WTC11 (cell line): ENCODE results near the gene NELL1. TPM values are rescaled to one million over a fixed set of nuclear protein-coding genes. Genes with fewer than 3 reads are reported as not detected.

Source experiments
- ATAC-seq: fragments of 200-7000 bp; cut with Tn5 transposase; 2 replicates; pipeline ENCODE4 v1.10.0; 2021; ENCODE audit warnings: mild to moderate bottlenecking, moderate library complexity
- CTCF ChIA-PET: fragments of 300-600 bp; sonication (Branson Sonifier 250); formaldehyde crosslinking; loops from one replicate; lab custom pipeline; 2021; ENCODE audit warnings: antibody characterized with exemption; lab: Charles Lee
- POLR2A ChIA-PET: fragments of 350-600 bp; sonication (Branson Sonifier 250); formaldehyde crosslinking; loops from one replicate; lab custom pipeline; 2021; ENCODE audit warnings: antibody characterized with exemption; lab: Charles Lee
- DNase-seq: peaks from one replicate; pipeline ENCODE4 v3.0.0; 2021; ENCODE audit warnings: low spot score
- H3K27ac Mint-ChIP-seq: 2 replicates; pipeline ENCODE4 v1.8.0; 2021; ENCODE audit warnings: mixed read lengths
- H3K27me3 Mint-ChIP-seq: 2 replicates; pipeline ENCODE4 v1.8.0; 2021; ENCODE audit warnings: low read depth, mild to moderate bottlenecking, moderate library complexity, mixed read lengths
- H3K36me3 Mint-ChIP-seq: 2 replicates; pipeline ENCODE4 v1.8.0; 2021; ENCODE audit warnings: mixed read lengths
- H3K4me1 Mint-ChIP-seq: 2 replicates; pipeline ENCODE4 v1.8.0; 2022; ENCODE audit warnings: mixed read lengths
- H3K4me3 Mint-ChIP-seq: 2 replicates; pipeline ENCODE4 v1.8.0; 2021; ENCODE audit warnings: mild to moderate bottlenecking, moderate library complexity, mixed read lengths
- H3K9me3 Mint-ChIP-seq: 2 replicates; pipeline ENCODE4 v1.8.0; 2021; ENCODE audit warnings: mixed read lengths
- CREM ChIP-seq: sonication (generic); formaldehyde crosslinking; IDR thresholded peaks from 2 replicates; pipeline ENCODE4 v1.8.1; 2022; ENCODE audit warnings: mild to moderate bottlenecking, missing genetic modification reagents, moderate library complexity
- ELF4 ChIP-seq: sonication (generic); formaldehyde crosslinking; IDR thresholded peaks from 2 replicates; pipeline ENCODE4 v1.8.1; 2022; ENCODE audit warnings: low read depth, mild to moderate bottlenecking, moderate library complexity, missing genetic modification reagents
- EMX1 ChIP-seq: fragments of 250-450 bp; sonication (Bioruptor Pico); IDR thresholded peaks from 2 replicates; pipeline ENCODE4 v1.8.0; 2021; ENCODE audit warnings: mild to moderate bottlenecking
- FOXP1 ChIP-seq: sonication (generic); formaldehyde crosslinking; IDR thresholded peaks from 2 replicates; pipeline ENCODE4 v1.8.0; 2022; ENCODE audit warnings: missing genetic modification reagents, mild to moderate bottlenecking, moderate library complexity, borderline replicate concordance
- HMGA2 ChIP-seq: fragments of 250-450 bp; sonication (Bioruptor Pico); IDR thresholded peaks from 2 replicates; pipeline ENCODE4 v1.4.0; 2021; ENCODE audit warnings: mild to moderate bottlenecking, moderate library complexity
- IRF2 ChIP-seq: sonication (generic); formaldehyde crosslinking; IDR thresholded peaks from 2 replicates; pipeline ENCODE4 v1.8.0; 2022; ENCODE audit warnings: low read depth, missing genetic modification reagents, borderline replicate concordance
- JUN ChIP-seq: sonication (generic); formaldehyde crosslinking; IDR thresholded peaks from 2 replicates; pipeline ENCODE4 v1.8.0; 2023; ENCODE audit warnings: mild to moderate bottlenecking, missing genetic modification reagents
- PRRX2 ChIP-seq: fragments of 250-450 bp; sonication (Bioruptor Pico); IDR thresholded peaks from 2 replicates; pipeline ENCODE4 v1.8.0; 2021; ENCODE audit warnings: mild to moderate bottlenecking
- RELA ChIP-seq: sonication (generic); formaldehyde crosslinking; IDR thresholded peaks from 2 replicates; pipeline ENCODE4 v1.8.1; 2022; ENCODE audit warnings: missing genetic modification reagents, mild to moderate bottlenecking, borderline replicate concordance
- SMAD3 ChIP-seq: sonication (generic); formaldehyde crosslinking; IDR thresholded peaks from 2 replicates; pipeline ENCODE4 v1.8.0; 2022; ENCODE audit warnings: missing genetic modification reagents, mild to moderate bottlenecking, borderline replicate concordance
- SMAD4 ChIP-seq: sonication (generic); formaldehyde crosslinking; IDR thresholded peaks from 2 replicates; pipeline ENCODE4 v1.8.0; 2022; ENCODE audit warnings: mild to moderate bottlenecking, missing genetic modification reagents
- TCF7 ChIP-seq: sonication (generic); formaldehyde crosslinking; IDR thresholded peaks from 2 replicates; pipeline ENCODE4 v1.8.0; 2022; ENCODE audit warnings: mild to moderate bottlenecking, low read depth, missing genetic modification reagents, moderate library complexity
- TEAD1 ChIP-seq: sonication (generic); formaldehyde crosslinking; IDR thresholded peaks from 2 replicates; pipeline ENCODE4 v1.8.0; 2022; ENCODE audit warnings: mild to moderate bottlenecking, missing genetic modification reagents
- TP53 ChIP-seq: sonication (generic); formaldehyde crosslinking; IDR thresholded peaks from 2 replicates; pipeline ENCODE4 v1.8.1; 2023; ENCODE audit warnings: mild to moderate bottlenecking, missing genetic modification reagents
- total RNA-seq: library from RNA; stranded (reverse); gene quantifications from 3 replicates; pipeline ENCODE4 v1.2.3, GENCODE V29; 2021
- TF ChIP-seq, protein P1 (sequence below): fragments of 200-600 bp; IDR thresholded peaks from 2 replicates; pipeline ENCODE4 v1.8.0; 2022; ENCODE audit warnings: antibody characterized with exemption
- TF ChIP-seq, protein P2 (sequence below): fragments of 250-450 bp; sonication (Bioruptor Pico); IDR thresholded peaks from 2 replicates; pipeline ENCODE4 v1.9.0; 2021; ENCODE audit warnings: moderate library complexity, mild to moderate bottlenecking, inconsistent platforms, borderline replicate concordance
- TF ChIP-seq, protein P3 (sequence below): sonication (generic); formaldehyde crosslinking; IDR thresholded peaks from 2 replicates; pipeline ENCODE4 v1.8.1; 2022; ENCODE audit warnings: mild to moderate bottlenecking, moderate library complexity, missing genetic modification reagents
- TF ChIP-seq, protein P4 (sequence below): sonication (generic); formaldehyde crosslinking; IDR thresholded peaks from 2 replicates; pipeline ENCODE4 v1.8.1; 2023; ENCODE audit warnings: mild to moderate bottlenecking, missing genetic modification reagents
- TF ChIP-seq, protein P5 (sequence below): sonication (generic); formaldehyde crosslinking; IDR thresholded peaks from 2 replicates; pipeline ENCODE4 v1.8.1; 2023; ENCODE audit warnings: mild to moderate bottlenecking, missing genetic modification reagents
- TF ChIP-seq, protein P6 (sequence below): sonication (generic); formaldehyde crosslinking; IDR thresholded peaks from 2 replicates; pipeline ENCODE4 v1.8.0; 2022; ENCODE audit warnings: mild to moderate bottlenecking, missing genetic modification reagents
- TF ChIP-seq, protein P7 (sequence below): sonication (generic); formaldehyde crosslinking; IDR thresholded peaks from 2 replicates; pipeline ENCODE4 v1.8.0; 2023; ENCODE audit warnings: missing genetic modification reagents, mild to moderate bottlenecking, borderline replicate concordance
- TF ChIP-seq, protein P8 (sequence below): fragments of 250-450 bp; sonication (Bioruptor Pico); conservative IDR thresholded peaks from 2 replicates; pipeline ENCODE4 v1.9.0; 2021; ENCODE audit warnings: mild to moderate bottlenecking

NELL1 gene
- total RNA-seq, 1 experiment from 2014 or later: 1.8 TPM

DNA sequence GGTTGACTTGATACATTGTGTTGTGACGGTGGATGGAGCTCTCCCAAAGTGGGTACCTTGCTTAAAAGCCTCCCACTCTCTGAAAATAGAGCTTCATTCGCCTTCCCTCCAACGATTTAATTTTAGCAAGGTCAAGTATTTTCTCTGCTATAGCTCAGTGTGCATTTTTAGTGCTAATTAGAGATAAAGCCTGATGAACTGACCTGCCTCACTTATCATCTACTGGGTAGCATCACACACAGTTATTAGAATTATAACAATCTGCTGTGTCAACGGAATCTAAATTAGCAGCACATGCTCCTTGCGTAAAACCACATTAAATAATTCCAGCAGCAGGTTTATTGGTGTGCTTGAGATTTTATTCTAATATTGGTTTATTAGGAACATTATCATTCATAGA, 701.7 kb downstream of the NELL1 start:
- ATAC-seq (no peak), DNase-seq (no peak)
- no peaks in the 10 kb centered on the region for H3K27me3 Mint-ChIP-seq
- no peaks in the 10 kb centered on the region for H3K36me3 Mint-ChIP-seq
- no peak overlapping the region for H3K4me3 Mint-ChIP-seq
- H3K9me3 Mint-ChIP-seq: no peaks in the 10 kb centered on the region
- no peaks in the 10 kb centered on the region for H3K4me1 Mint-ChIP-seq
- TF ChIP-seq TEAD1 (CRISPR knock-in tag): no peak
- TF ChIP-seq EMX1: no peak
- TF ChIP-seq TP53 (CRISPR knock-in tag): no peak
- TF ChIP-seq, protein P1, sequence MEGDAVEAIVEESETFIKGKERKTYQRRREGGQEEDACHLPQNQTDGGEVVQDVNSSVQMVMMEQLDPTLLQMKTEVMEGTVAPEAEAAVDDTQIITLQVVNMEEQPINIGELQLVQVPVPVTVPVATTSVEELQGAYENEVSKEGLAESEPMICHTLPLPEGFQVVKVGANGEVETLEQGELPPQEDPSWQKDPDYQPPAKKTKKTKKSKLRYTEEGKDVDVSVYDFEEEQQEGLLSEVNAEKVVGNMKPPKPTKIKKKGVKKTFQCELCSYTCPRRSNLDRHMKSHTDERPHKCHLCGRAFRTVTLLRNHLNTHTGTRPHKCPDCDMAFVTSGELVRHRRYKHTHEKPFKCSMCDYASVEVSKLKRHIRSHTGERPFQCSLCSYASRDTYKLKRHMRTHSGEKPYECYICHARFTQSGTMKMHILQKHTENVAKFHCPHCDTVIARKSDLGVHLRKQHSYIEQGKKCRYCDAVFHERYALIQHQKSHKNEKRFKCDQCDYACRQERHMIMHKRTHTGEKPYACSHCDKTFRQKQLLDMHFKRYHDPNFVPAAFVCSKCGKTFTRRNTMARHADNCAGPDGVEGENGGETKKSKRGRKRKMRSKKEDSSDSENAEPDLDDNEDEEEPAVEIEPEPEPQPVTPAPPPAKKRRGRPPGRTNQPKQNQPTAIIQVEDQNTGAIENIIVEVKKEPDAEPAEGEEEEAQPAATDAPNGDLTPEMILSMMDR: no peak
- TF ChIP-seq, protein P2, sequence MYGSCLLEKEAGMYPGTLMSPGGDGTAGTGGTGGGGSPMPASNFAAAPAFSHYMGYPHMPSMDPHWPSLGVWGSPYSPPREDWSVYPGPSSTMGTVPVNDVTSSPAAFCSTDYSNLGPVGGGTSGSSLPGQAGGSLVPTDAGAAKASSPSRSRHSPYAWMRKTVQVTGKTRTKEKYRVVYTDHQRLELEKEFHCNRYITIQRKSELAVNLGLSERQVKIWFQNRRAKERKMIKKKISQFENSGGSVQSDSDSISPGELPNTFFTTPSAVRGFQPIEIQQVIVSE (CRISPR knock-in tag): no peak
- TF ChIP-seq FOXP1: no peak
- CTCF ChIA-PET: interaction anchor here (0.5 kb wide), 1 partner anchor 404 kb away, joined by 4 read pairs; no protein-coding TSS in a partner anchor
- H3K27ac Mint-ChIP-seq: no peak overlapping the region
- POLR2A ChIA-PET: no interaction called here

DNA sequence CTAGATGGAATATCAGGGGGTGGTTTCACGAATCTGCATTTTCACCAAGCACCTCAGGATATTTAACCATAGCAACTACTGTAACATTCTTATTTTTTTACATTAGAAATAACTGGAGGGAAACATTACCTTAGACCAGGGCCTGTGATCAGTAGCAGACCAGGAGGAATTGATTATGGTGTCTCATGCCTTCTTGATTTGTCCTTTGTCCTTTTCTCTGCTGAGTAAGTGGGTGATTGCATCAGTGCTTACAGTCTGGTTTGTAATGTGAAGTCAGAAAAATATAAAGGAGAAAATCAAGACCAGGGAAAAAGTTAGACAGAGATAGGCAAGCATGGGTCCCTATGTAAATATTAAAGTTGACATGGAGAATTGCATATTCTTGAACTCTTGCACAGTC, 703.3 kb downstream of the NELL1 start:
- CTCF ChIA-PET: no interaction called here
- DNase-seq (no peak), ATAC-seq (no peak)
- no peaks in the 10 kb centered on the region for H3K9me3 Mint-ChIP-seq
- POLR2A ChIA-PET: no interaction called here
- no peak overlapping the region for H3K27ac Mint-ChIP-seq
- no peaks in the 10 kb centered on the region for H3K36me3 Mint-ChIP-seq
- no peaks in the 10 kb centered on the region for H3K4me1 Mint-ChIP-seq
- H3K27me3 Mint-ChIP-seq: no peaks in the 10 kb centered on the region
- no peak overlapping the region for H3K4me3 Mint-ChIP-seq
- TF ChIP-seq HMGA2 (CRISPR knock-in tag) (no peak), ELF4 (CRISPR knock-in tag) (no peak), PRRX2 (CRISPR knock-in tag) (no peak), IRF2 (CRISPR knock-in tag) (no peak), TP53 (CRISPR knock-in tag) (no peak), CREM (CRISPR knock-in tag) (no peak), RELA (CRISPR knock-in tag) (no peak), SMAD3 (no peak), TCF7 (no peak), SMAD4 (CRISPR knock-in tag) (no peak), JUN (CRISPR knock-in tag) (no peak)
- TF ChIP-seq, protein P3, sequence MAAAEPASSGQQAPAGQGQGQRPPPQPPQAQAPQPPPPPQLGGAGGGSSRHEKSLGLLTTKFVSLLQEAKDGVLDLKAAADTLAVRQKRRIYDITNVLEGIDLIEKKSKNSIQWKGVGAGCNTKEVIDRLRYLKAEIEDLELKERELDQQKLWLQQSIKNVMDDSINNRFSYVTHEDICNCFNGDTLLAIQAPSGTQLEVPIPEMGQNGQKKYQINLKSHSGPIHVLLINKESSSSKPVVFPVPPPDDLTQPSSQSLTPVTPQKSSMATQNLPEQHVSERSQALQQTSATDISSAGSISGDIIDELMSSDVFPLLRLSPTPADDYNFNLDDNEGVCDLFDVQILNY (CRISPR knock-in tag): no peak
- TF ChIP-seq, protein P4, sequence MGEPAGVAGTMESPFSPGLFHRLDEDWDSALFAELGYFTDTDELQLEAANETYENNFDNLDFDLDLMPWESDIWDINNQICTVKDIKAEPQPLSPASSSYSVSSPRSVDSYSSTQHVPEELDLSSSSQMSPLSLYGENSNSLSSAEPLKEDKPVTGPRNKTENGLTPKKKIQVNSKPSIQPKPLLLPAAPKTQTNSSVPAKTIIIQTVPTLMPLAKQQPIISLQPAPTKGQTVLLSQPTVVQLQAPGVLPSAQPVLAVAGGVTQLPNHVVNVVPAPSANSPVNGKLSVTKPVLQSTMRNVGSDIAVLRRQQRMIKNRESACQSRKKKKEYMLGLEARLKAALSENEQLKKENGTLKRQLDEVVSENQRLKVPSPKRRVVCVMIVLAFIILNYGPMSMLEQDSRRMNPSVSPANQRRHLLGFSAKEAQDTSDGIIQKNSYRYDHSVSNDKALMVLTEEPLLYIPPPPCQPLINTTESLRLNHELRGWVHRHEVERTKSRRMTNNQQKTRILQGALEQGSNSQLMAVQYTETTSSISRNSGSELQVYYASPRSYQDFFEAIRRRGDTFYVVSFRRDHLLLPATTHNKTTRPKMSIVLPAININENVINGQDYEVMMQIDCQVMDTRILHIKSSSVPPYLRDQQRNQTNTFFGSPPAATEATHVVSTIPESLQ (CRISPR knock-in tag): no peak
- TF ChIP-seq, protein P5, sequence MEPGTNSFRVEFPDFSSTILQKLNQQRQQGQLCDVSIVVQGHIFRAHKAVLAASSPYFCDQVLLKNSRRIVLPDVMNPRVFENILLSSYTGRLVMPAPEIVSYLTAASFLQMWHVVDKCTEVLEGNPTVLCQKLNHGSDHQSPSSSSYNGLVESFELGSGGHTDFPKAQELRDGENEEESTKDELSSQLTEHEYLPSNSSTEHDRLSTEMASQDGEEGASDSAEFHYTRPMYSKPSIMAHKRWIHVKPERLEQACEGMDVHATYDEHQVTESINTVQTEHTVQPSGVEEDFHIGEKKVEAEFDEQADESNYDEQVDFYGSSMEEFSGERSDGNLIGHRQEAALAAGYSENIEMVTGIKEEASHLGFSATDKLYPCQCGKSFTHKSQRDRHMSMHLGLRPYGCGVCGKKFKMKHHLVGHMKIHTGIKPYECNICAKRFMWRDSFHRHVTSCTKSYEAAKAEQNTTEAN: no peak
- TF ChIP-seq, protein P6, sequence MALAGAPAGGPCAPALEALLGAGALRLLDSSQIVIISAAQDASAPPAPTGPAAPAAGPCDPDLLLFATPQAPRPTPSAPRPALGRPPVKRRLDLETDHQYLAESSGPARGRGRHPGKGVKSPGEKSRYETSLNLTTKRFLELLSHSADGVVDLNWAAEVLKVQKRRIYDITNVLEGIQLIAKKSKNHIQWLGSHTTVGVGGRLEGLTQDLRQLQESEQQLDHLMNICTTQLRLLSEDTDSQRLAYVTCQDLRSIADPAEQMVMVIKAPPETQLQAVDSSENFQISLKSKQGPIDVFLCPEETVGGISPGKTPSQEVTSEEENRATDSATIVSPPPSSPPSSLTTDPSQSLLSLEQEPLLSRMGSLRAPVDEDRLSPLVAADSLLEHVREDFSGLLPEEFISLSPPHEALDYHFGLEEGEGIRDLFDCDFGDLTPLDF (CRISPR knock-in tag): no peak
- TF ChIP-seq, protein P7, sequence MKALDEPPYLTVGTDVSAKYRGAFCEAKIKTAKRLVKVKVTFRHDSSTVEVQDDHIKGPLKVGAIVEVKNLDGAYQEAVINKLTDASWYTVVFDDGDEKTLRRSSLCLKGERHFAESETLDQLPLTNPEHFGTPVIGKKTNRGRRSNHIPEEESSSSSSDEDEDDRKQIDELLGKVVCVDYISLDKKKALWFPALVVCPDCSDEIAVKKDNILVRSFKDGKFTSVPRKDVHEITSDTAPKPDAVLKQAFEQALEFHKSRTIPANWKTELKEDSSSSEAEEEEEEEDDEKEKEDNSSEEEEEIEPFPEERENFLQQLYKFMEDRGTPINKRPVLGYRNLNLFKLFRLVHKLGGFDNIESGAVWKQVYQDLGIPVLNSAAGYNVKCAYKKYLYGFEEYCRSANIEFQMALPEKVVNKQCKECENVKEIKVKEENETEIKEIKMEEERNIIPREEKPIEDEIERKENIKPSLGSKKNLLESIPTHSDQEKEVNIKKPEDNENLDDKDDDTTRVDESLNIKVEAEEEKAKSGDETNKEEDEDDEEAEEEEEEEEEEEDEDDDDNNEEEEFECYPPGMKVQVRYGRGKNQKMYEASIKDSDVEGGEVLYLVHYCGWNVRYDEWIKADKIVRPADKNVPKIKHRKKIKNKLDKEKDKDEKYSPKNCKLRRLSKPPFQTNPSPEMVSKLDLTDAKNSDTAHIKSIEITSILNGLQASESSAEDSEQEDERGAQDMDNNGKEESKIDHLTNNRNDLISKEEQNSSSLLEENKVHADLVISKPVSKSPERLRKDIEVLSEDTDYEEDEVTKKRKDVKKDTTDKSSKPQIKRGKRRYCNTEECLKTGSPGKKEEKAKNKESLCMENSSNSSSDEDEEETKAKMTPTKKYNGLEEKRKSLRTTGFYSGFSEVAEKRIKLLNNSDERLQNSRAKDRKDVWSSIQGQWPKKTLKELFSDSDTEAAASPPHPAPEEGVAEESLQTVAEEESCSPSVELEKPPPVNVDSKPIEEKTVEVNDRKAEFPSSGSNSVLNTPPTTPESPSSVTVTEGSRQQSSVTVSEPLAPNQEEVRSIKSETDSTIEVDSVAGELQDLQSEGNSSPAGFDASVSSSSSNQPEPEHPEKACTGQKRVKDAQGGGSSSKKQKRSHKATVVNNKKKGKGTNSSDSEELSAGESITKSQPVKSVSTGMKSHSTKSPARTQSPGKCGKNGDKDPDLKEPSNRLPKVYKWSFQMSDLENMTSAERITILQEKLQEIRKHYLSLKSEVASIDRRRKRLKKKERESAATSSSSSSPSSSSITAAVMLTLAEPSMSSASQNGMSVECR (CRISPR knock-in tag): no peak
- TF ChIP-seq, protein P8, sequence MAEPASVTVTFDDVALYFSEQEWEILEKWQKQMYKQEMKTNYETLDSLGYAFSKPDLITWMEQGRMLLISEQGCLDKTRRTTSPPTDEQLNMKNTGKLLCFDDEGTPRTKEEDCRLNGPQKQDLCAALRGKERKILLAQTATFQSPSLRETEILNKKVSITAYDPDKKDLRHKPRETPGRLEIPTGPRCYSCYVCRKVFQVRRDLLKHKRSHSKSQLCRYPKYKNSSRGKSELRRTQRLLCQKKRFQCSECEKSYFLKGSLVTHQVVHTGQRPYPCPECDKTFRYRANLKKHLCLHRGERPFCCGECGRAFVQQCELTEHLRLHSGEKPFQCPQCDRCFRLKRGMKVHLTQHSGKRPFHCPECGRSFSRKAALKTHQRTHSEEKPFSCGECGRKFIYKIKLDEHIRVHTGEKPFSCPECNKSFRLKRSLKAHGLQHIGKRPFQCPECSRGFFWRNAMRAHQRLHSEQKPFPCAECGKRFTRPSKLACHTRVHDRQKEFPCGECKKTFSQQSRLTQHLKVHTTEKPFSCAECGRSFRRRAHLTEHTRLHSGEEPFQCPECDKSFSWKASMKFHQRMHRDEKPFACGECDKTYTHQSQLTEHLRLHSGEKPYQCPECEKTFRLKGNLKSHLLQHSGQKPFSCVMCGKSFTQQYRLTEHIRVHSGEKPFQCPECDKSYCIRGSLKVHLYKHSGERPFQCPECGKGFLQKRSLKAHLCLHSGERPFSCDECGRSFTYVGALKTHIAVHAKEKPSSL (CRISPR knock-in tag): no peak
